HG02973 (cell line): Measurements from ENCODE around the gene TMEM250.
"Not testable (repeated sequence)": the region's sequence is repeated elsewhere in the genome, so short reads cannot be mapped to it uniquely, and the experiment has no call there.

Experiments
- ATAC-seq: cut with Tn5 transposase; IDR thresholded peaks from one replicate; pipeline ENCODE4 v1.9.1; 2021; ENCODE audit warnings: moderate library complexity; ENCODE audit not compliant: unreplicated experiment

TMEM250 gene, protein sequence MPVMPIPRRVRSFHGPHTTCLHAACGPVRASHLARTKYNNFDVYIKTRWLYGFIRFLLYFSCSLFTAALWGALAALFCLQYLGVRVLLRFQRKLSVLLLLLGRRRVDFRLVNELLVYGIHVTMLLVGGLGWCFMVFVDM

DNA sequence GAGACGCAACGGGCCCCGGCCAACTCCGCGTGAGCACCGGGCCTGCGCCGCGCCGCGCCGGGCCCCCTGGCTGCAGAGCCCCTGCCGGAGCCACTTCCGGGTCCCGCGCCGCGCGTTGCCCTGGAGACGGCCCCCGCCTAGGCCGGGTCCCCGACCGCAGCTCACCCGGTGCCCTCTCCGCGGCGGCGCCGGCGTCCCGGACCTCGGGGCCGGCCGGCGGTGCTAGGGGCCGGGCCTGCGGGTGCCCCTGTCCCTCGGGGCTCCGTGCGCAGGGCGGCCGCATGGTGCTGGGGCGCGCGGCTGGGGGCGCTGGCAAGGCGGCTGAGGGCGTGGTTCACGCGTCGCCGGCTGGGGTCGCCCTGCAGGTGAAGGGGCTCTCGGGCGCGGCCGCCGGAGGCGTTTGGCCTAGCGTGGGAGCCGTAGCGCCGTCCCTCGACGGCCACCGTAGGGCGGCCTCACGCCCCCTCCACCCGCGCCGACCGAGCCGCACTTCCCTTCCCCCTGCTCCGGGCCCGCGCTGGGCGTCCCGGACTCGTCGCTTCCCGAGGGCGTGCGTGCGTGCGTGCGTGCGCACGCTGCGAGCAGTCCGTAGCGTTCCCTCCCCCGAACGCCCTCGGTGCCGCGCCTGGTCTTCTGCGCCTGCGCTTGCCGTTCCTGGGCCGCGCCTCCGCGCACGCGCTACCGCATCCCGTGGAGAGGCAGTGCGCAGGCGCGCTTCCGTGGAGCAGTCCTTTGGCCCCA lies at the start of gene TMEM250:
Gene TMEM250 (minus strand): TSS at position 556 of the 741 bp plus-strand sequence. CDS start 1,975 bp downstream, outside the sequence.
- ATAC-seq: peak; percentile 63

DNA sequence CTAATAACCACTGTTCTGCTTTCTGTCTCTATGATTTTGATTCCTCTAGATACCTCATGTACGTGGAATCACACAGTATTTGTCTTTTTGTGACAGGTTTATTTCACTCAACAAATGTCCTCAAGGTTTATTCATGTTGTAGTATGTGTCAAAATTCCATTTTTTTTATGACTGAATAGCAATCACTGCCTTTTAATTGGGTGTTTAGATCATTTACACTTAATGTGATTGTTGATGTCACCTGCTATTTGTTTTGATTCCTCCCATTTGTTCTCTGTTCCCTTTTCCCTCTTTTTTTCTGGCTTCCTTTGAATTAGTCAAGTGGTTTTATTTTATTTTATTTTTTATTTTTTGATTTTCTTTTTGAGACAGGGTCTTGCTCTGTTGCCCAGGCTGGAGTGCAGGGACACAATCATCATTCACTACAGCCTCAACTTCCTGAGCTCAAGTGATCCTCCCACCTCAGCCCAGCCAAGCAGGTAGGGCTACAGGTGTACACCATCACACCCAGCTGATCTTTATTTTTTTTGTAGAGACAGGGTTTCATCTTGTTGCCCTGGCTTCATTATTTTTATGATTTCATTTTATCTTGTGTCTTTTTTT lies 44.7 kb upstream of the TMEM250 start:
- ATAC-seq: no peak

DNA sequence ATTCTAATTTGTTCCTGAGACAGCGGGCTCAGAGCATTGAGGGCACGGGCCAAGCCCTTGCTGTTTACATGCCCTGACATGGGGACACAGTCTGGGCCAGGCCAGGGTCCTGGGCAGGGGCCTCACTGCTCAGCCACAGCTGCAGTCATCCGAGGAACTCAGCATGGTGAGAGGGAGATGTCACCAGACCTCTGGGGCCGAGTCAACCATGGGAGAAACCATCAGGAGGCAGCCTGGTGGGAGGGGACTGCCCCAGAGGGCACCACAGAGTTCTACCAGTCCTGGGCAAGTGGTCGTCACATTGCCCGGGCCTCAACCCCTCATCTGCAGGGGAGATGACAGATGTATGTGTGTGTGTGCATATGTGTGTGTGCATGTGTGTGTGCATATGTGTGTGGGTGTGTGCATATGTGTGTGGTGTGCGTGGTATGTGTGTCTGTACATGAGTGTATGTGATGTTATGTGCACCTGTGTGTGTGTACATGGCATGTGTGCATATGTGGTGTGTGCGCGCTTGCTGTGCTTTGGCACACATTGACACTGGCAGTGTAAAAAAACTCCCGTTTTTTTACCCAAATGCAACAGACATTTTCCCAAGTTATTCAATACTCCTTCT lies 42.4 kb upstream of the TMEM250 start:
- ATAC-seq: no peak

DNA sequence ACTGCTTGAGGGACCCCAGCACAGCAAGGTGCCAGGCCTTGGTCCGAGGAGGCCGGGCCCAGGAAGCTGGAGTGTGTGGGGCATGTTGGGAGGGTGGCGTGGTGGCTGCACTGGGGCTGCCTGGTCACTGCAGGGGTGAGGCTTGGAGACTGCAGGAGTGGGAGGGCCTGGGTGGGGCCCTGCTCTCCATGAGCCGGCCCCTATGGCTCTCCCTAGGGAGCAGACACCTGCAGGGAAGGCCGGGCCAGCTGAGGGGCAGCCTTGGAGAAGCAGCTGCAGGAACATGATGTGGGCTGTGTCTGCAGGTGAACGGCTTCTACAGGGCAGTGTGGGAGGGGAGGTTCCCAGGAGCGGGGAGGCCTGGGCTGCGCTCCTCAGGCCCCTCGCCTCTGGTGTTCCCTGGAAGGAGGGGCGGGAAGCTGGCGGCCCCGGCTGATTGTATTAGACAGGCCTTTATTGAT lies 41.7 kb upstream of the TMEM250 start:
- ATAC-seq: no peak

DNA sequence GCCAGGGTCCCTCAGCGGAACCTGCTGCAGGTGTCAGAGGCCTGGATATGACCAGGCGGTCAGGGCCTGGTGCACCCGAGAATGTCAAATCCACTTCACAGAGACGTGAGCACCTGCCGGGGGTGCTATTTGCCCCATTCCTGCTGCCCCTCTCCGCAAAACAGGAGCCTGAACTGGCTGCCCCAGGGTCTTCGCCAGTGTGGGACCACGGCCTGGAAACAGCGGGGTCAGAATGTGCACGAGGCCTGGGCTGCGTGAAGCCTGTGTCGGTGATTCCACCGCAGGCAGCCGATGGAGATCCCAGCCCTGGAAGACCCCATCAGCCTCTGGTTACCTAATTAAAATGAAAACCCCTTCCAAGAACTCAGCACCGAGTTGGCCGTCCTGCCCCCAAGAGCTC lies 41.2 kb upstream of the TMEM250 start:
- no peak for ATAC-seq

DNA sequence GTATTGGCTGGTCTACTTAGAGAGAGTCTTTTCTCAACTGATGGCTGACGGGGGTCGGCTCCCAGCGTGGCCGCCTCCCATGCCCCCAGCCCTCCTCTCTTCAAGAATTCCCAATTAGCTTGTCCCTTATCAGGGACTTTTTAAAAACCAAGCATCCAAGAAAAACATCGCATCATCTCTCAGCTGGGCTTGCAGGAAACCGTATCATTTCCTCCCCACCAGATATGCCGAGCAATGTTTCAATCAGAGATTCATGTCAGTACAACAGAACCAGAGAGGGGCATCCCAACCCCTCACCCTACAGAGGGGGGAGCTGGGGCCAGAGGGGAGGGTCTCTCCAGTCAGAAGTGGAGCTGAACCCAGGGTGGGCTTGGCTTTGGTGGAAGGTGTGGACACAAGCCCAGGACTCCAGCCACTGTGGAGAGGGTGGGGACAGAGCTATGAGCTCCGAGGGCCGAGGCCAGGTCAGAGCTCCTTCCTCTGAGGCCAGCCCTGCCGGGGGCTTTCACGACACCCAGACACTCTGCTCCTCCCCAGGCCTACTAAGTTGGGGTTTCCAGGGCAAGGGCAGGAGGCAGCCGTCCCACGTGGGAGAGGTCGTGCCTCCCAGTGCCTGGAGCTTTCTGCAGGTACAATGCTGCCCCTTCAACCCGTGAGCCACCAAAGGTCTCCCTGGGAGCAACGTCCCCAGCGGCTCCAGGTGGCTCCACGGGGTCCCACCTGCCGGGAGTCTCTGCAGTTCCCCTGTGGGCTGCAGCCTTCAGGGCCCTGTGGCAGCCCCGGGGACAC lies 39.0 kb upstream of the TMEM250 start:
- ATAC-seq: no peak

DNA sequence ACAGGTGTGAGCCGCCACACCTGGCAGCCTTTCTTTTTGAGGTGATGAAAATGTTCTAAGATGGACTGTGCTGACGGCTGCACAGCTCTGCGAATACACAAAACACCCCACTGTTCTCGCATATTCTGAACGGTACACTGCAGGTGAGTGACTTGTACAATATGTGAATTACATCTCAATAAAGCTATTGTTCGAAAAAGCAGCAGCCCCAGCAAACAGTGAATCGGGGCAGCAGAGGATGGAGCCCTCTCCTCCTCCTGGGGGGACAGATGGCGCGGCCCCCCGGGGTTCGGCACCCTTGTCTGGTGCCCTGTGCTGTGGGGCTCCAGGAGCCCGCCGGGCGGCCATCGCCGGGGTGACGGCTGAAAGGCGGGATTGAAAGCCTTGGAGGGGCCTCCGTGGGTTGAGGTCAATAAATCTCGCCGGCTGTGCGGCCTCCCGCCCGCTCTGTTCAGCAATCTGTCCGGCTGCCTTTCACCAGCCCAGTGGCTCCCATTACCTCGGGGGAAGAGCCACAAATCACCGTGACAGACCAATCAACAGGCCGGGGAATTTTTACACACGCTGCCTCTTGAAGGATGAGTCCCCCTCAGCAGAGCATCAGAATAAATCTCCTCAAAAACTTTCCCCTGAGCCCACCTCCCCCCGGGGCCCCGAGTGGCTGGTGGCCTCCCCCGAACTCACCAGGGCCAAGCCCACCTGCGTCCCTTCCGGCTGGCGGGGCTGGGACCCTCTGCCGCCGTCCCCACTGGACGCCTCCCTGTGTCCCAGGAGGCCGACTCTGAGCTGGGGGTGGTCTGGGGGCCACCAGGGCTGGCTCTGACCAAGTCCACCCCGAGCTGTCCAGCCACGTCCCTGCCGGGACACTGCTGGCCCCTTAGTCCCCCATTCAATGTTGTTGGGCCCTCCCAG lies 37.8 kb upstream of the TMEM250 start:
- no peak for ATAC-seq

DNA sequence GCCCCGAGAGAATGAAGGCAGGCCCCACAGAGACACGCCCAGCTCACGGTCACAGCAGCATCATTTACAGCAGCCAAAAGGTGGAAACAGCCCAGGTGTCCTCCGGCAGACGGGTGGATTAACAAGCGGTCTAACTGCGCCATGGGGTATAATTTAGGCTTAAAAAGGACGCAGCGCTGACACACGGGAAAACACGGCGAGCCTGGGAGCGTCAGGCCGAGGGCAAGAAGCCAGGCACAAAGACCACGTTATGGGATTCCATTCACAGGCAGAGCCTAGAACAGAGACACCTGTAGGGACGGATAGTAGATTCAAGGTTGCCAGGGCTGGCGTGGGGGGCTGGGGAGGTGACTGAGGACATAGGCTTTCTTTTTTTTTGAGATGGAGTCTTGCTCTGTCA lies 36.9 kb upstream of the TMEM250 start:
- ATAC-seq: no peak

DNA sequence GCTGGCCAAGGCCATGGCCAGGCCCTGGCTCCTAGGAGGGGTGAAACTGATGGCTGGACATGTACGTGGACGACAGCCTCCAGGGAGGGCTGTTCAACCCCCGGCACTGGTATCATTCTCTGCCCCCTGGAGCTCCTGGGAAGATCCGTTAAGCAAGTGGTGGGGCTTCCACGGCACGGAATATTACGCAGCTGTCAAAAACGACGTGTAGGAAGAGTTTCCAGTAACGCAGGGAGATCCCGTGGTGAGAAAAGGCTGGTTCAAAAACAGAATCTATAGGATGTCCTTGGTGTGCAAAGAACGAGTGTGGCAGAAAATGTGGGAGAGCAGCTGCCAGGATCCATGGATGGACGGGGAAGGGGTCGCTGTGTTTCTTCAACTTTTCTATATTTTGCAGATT lies 36.3 kb upstream of the TMEM250 start:
- no peak for ATAC-seq

DNA sequence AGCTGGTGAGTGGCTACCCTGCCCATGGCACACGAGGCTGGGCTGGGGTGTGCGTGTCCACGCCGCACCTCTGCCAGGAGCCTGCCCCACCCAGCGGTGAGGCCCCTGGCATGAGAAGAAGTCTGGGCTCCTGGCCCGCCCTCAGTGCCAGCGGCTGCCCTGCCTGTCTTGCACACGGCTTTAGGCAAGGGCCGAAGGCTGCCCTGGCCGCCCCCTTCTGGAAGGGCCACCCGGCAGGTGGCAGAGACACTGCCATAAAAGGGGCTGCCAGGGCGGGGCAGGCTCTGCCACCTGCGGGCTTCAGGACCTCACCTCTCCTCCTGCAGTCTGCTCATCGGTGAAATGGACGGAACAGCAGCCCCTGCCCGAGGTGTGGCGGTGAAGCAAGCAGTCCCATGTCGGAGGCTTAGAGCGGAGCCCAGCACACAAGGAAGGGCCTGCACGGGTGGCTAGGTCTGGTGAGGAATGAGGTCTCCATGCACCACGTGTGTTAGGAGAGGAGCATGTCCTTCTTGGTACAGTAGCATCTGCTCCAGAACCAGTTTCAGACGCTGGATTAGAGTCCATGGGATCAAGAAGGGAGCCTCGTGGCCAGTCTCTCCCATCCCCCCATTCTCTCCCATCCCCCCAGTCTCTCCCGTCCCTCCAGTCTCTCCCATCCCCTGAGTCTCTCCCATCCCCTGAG lies 34.8 kb upstream of the TMEM250 start:
- no peak for ATAC-seq

DNA sequence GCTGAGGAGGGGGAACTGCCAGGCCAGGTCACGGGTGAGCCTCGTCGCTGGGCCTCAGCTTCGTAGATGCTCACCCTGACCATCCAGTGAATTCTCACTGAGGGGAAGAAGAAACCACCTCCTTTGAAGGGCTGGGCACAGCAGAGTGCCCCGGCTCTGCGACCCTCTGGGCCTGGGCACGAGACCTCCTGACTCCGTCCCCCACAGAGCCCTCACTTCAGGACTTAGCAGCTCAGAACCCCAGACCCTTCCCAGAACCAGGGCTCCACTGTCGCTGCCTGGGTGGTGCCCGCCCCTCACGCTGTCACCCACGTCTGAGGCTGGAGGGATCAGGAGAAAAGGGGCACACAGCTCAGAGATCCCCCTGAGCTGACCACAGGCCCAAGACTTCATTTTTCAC lies 34.3 kb upstream of the TMEM250 start:
- no peak for ATAC-seq

DNA sequence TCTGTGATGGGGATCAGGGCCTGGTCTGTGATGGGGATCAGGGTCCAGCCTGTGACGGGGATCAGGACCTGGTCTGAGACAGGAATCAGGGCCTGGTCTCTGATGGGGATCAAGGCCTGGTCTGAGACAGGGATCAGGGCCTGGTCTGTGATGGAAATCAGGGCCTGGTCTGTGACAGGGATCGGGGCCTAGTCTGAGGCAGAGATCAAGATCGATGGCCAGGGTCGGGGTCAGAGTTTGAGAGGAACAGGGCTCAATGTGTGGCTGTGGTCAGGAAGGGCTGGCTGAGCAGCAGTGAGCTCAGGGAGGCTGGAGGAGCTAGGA lies 33.8 kb upstream of the TMEM250 start:
- no peak for ATAC-seq

DNA sequence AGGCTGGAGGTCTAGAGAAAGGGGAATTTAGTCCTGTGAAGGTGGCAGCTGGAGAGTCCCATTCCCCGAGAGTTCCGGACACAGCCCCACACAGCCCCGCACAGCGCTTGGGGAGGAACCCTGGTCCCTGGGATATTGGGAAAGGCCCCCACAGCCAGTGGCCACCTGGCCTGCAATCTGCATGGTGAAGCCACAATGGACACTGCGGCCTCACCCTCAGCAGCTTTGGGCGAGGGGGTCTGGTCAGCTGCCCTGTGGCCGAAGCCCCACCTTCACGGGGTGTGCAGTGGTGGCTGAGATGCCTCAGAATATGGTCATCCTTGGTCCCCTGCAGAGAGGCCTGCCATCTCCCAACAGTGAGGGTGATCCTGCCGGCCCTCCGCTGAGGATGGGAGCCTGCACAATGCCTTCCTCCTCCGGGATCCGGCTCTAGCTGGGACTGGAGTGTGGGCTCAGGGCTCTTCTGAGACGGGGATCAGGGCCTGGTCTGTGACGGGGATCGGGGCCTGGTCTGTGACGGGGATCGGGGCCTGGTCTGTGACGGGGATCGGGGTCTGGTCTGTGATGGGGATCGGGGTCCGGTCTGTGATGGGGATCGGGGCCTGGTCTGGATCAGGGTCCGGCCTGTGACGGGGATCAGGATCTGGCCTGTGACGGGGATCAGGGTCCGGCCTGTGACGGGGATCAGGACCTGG lies 33.3 kb upstream of the TMEM250 start:
- ATAC-seq: no peak

DNA sequence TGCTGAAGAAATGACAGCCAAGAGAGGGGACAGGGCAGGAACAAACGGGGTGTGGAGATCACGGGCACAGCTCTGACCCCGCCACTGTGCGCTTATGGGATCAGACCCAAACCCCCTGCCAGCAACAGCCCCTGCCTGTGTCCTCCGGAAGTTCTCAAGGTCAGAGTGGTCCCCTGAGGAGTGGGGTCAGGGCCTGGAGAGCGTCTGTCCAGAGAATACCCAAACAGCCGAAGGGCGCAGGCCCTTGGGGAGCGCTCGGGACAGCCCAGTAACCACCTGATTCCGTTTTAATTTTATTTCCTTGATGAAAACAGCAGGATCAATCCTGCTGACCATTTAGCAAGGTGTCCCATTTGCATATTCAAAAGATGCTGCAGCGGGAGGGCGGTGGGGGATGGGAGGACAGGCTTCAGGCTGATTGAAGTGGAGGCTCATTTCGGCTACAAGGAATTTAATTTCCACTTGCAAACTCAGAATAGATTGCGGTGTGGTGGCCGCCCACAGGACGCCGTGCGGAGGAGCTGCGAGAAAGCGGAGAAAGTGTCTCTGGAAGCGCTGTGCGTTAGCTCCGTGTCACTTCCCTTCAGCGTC lies 32.6 kb upstream of the TMEM250 start:
- no peak for ATAC-seq

DNA sequence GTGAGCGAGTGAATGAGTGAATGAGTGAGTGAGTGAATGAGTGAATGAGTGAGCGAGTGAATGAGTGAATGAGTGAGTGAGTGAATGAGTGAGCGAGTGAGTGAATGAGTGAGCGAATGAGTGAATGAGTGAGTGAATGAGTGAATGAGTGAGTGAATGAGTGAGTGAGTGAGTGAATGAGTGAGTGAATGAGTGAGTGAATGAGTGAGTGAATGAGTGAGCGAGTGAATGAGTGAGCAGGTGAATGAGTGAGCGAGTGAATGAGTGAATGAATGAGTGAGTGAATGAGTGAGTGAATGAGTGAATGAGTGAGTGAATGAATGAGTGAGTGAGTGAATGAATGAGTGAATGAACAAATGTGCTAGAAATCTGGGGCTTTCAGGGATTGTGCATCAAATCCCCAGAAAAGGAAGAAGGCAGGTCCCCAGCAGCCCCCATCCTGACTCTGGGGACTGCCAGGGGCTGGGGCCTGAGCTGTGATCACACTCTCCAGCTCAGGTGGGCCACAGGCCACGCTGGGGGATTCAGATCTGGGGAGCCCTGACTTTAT lies 32.1 kb upstream of the TMEM250 start:
- ATAC-seq: not testable (repeated sequence)

DNA sequence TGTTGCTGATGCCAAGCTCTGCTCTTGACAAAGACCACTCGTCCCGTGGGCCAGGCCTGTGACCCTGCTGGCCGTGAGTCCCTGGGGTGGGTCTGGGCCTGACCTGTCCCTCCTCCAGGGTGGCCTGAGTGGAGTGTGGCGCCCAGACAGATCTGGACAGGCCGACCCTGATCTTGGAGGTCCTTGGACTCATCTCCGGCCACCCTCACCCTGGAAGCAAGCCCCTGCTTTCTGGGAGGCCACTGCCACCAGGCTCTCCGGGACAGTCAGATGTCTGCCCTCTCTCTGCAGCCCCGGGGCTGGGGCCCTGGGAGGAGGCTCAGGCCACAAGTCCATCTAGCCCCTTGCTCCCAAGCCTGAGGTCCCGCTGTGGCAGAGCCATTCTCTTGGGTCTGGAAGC lies 31.2 kb upstream of the TMEM250 start:
- ATAC-seq: no peak

DNA sequence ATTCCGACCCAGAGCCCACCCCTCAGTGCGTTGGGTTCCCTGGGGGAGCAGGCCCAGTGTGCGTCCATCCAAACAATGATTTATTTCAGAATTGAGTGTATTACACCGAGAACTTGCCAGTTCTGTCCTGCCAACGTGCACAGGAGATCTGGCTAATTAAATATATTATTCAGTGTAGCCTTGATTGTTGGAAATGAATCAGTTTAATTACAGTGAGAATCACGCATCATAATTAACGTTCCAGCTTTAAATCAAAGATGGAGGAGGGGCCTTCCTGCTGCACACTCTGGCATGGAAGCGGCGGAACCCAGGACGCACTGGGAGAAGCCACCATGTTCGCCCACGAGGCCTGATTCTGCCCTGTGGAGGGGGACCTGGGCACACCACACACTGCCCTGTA lies 30.7 kb upstream of the TMEM250 start:
- no peak for ATAC-seq

DNA sequence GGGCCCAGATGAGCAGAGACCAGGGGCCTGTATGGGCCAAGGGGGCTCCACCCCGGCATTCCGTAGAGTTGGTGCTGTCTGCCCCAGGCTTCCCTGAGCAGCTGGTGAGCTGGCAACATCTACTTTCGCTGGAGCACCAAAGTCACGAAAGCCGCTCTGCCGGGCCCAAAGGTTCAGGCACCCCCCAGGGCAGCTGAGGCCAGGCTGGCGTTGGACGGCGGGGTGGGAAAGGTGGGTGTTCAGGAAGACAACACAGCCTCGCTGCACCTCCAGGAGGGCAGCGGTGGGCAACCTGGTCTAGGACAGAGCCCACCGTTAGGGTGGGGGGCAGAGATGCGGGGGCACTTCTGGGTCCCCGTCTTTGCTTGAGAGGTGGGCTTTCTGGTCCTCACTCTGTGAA lies 30.1 kb upstream of the TMEM250 start:
- no peak for ATAC-seq
